Right forelimb (tissue), 1 donor: ENCODE measurements around the gene B4GALT5.
"Not testable (repeated sequence)": the region's sequence is repeated elsewhere in the genome, so short reads cannot be mapped to it uniquely, and the experiment has no call there.

Experiments
- DNase-seq: peaks from one replicate; pipeline ENCODE4 v3.0.0-alpha.2; 2018

B4GALT5 gene

DNA sequence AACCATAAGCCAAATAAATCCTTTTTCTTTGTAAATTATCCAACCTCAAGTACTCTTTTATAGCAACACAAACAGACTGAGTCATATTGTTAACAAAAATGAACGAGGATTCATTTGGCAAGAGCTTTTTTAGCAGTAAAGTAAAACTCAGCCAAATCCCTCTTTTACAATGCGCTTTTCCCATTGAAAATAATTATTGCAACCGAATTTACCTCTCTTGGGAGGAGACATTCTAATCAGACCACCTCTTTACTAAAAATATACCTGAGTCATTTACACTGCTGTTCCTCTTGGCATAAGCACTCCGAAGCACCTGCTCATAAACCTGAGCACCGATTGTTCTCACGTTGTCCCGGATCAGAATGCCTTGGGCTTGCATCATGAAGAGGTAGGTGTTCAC, 57.4 kb downstream of the B4GALT5 start:
- no peak for DNase-seq

DNA sequence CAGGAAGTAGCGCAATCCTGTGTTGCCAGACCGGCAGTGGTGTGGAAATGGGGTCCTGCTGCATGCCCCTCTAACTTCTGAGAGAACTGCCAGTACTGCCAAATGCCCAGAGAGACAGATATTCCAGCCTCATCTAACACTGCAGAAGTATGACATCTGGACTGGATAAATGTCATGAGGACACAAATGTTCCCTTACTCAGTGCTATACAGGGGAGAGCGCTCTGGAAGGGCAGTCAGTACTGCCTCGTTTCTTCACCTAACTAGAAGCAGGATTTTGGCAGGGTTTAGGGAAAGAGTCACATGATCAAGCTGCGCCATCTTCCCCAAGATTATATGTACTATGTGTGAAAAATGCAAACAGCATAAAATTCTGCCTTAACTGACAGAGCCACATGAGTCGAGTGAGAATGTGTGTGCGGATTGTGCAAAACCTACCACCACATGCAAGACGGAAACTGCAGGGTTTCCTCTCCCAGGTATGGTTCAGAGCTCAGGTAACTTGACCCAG, 59.7 kb downstream of the B4GALT5 start:
- no peak for DNase-seq

DNA sequence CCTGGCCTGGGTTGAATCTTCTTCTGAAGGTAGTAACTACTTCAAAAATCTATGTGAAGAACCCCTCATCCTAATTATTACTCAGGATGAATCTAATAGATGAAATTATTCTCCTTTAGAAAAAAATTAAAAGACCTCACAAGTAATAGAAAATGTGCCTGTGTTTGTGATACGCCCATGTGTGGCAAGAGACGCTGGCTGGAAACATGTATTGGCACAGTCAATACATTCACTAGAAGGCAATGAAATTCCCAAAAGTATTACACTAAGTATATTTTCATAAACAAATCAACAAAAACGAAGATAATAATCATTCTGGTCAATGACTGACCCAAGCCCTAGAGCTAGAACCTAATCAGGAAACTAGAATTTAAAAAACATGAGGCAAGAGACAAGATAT, 64.0 kb downstream of the B4GALT5 start:
- DNase-seq = no peak

DNA sequence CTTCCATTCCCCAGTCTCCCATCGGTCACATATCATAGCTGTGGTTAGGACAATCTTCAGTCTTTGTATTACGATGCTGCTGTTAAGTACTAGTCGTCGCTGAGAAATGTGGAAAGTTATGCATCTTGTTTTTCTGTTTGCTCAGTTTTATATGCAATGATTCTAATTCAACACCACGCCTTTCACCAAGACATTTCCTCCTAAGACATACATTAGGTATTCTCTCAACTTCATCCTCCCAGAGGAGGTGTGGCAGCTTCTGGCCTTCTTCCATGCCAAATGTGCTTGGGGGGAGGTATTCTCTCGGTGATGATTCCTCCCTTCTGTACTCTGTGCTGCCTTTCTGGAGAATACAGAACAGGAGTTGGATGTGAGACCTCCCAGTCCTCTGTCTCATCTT, 66.1 kb downstream of the B4GALT5 start:
- no peak for DNase-seq

DNA sequence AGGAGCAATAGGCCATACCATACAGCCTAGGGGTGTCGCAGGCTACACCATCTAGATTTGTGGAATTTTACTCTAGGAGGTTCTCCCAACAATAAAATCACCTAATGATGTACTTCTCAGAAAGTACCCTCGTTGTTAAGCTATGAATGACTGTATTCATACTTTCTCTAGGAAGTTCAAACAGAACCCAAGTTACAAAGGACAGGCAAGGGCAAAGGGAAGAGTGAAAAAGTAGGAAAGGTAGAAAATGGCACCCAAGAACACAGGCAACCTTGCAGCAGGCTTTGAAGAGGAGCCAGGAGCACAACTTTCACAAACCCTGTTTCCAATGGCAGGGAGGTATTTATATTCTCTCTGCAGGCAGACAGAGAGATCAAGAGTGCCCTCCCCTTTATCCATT, 67.2 kb downstream of the B4GALT5 start:
- no peak for DNase-seq

DNA sequence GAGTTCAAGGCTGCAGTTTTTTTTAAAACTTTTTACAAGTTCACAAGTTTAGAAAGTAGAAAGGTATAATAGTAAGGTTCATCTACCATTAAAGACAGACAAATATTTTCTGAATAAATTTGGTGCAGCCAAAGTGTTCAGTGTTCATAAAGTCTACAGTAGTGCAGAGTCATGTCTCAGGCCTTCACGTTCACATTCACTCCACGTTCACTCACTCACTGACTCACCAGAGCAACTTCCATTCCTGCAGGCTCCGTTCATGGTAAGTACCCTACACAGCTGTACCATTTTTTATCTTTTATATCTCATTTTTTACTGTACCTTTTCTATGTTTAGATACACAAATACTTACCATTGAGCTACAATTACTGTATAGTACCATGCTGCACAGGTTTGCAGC, 67.6 kb downstream of the B4GALT5 start:
- DNase-seq = no peak

DNA sequence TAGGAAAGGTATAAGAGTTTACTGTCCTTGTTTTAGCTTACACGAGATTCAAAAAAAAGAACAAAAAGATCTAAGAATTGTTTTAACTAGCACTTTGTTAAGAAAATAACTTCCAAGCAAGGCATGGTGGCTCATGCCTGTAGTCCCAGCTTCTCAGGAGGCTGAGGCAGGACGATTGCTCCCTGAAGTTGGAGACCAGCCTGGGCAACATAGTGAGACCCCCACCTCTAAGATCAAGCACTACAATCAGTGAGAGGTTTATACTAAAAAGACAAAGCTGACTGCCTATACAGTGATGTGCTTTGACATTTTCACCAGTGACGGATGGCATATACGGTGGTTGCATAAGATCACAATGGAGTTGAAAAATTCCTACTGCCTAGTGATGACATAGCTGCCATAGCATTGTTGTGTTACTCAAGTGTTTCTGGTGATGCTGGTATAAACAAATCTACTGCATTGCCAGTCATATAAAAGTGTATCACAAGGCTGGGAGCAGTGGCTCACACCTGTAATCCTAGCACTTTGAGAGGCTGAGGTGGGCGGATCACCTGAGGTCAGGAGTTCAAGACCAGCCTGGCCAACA, 68.6 kb downstream of the B4GALT5 start:
- no peak for DNase-seq

DNA sequence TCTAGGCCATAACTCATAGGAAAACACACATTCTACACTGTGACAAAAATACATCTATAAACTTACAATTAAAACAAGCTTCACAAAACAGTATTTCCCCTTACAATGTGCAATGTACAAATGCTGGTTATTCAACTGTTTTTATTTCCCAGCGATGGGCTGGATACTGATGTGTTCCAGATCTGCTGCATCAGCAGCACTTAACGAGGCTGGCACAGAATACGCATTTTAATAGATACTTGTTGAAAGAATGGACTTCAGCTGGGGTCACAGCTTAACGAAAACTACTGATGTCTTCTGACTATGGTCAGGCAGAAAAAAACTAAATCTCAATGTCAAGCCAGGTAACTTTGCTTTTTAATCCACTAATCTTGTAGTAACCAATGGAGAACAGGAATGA, 70.9 kb downstream of the B4GALT5 start:
- DNase-seq = no peak

DNA sequence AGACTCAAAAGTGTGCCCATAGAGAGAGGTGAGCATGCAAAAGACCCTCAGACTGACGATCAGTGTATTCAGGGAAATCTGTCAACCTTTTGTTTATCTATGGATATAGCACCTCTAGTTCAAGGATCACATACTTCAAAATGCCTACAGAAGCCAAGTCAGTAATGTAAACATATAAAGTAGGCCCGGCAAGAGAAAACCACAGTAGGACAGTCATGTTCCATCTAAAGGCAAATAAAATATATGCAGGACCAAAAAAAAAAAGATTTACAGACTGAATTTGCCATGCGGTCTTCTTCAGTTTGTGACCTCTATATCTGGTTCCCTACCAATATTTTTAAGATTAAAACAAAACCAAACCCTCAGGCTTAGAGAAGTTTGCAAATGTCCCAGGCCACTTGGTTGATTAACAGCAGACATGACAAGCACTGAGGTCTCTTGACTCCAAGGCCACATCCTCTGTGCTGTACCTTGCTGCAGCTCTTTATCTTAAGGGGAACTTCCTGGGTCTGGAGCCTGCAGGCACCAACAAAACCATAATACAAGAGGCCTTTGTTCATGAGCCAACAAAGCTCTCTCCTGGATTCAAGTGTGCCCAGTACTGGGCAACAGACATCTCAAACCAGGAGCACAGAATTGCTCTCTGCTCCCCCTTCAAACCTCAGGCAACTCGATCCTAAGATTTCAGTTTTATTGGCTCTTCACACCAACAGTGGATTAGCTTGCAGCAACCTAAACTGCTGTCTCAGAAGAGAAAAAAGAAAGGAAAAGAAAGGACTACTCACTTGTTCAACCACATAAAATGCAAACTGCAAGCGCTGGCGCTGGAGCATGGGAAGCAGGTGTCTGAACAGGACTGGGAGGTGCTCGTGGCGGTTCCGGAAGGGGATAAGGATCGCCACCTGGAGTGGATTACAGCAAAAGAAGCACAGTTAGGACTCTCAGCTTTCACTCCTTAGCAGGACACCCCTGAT, 71.7 kb downstream of the B4GALT5 start:
- DNase-seq = no peak

DNA sequence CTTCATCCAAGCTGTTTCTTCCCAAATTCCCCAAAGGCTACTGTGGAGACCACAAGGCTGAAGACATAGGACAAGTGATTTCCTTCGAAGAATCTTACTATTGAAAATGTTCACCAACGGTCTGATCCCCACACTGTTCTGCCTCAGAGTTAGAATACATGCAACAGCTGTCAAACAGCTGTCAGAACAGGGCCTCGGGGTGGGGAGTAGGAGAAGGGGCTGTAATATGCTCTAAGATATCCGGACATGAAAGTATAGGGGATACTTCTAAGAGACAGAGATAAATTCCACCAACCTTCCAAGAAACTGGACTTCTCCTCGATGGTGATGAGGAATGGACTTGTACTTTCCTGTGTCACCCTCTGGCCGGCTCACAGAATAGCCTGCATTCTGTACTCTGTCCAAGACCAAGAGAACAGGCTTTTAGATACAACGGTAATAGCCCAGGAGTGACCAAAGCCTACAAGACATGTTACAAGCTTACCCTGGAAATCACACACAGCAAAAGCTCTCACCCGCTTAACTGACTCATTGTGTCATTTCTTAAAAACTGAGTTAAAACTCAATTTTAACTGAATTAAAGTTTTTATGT, 76.5 kb downstream of the B4GALT5 start:
- DNase-seq = no peak

DNA sequence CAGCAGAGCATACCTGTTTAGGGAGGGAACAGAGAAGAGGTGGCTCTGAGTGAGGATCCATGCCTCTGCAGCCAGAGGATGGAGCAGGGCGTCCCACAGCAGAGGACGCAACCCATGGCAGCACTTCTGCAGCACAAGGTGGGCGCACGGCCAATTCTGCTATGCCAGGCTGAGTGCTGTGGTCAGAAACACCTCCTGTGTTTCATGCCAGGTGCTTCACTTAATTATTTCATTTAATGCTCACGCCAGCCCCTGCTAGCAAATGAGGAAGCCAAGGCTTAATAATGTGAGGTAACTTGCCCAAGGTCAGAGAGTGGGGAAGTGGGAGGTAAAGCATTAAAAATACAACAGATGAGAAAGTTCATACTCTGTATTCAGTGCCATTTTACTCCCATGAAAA, 77.2 kb downstream of the B4GALT5 start:
- no peak for DNase-seq

DNA sequence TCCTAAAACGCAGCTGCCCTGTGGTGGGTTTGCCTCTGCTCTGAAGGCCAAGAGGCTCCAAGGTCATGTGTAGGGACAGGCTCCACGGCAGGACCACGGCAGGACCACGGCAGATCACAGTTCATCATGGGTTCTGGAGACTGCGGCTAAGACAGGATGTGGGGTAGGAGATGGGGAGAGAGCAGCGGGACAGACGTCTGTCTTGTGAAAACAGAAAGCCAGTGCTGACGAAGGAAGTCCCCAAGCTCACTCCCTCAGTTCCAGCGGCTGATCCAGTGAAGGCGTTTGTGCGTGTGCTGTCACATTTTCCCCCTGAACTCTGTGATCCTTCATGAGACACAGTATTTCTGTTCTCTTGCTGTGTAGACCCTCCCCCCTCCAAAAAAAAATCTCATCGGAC, 77.8 kb downstream of the B4GALT5 start:
- no peak for DNase-seq

DNA sequence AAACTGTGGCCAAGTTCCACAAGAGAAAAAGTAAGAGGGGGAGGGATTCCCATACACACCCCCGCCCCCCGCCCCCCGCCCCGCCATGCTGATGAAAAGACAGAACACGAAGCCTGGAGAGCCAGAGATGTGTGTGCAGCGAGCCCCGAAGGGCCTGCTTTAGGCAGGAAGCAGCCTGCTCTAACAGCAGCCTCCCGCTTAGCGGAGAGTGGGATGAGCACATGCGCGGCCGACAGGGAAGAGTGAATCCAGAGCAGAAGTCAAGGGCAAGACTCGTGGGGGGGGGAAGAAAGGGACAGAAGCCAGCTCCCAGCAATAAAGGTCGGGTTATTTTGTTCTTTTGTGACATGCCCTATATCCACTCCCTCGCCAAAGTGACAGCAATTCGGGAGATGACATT, 78.5 kb downstream of the B4GALT5 start:
- DNase-seq = no peak

DNA sequence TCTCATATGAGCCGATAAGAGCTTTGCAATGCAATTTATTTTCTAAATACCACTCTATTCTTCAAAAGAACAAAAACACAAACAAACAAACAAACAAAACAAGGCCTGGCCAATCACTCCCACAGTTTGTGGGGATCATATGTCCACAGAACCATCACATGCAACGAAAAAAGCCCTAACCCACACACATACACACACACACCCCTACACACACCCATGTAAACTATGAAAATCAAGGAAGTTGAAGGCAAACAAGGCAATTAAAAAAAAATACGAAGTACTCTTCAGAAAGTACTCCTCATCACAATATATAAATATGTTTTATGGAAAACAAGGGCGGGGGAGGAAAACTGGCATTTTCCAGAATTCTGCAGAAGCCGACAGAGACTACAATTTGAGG, 79.6 kb downstream of the B4GALT5 start:
- DNase-seq = no peak

DNA sequence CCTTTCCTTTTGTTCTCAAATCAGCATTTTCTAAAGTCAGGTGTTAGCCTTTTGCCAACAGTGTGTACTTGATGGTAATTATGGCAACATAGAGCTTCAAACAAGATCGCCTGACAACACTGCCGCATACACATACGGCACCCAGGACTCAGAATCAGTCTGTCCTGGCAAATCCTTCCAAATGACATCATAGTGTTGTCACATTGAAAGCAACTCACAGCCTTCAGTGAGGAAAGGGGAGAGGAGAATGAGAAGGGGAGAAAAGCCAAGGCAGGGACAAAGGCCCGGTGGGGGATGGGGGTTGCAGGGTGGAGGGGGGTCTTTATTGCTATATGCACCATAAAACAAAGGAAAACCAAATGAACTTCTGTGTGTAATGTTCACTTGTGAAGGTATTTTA, 80.0 kb downstream of the B4GALT5 start:
- DNase-seq = no peak

DNA sequence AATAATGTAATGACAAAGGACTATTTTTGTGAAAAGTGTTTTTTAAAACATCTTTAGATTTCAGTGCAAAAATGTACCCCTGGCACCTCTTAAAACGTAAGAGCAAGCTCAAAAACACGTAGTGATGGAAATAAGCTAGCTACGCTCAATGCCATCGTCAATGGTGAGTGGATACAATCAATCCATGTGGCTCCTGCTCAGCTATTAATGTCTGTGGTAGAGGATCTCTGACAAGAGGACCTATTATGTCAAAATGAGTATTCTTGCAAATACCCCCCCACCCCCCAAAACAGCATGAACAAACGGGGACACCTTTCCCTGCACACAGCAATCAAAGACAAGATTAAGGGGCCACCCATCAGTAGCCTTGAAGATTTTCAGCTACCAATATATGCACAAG, 80.7 kb downstream of the B4GALT5 start:
- no peak for DNase-seq

DNA sequence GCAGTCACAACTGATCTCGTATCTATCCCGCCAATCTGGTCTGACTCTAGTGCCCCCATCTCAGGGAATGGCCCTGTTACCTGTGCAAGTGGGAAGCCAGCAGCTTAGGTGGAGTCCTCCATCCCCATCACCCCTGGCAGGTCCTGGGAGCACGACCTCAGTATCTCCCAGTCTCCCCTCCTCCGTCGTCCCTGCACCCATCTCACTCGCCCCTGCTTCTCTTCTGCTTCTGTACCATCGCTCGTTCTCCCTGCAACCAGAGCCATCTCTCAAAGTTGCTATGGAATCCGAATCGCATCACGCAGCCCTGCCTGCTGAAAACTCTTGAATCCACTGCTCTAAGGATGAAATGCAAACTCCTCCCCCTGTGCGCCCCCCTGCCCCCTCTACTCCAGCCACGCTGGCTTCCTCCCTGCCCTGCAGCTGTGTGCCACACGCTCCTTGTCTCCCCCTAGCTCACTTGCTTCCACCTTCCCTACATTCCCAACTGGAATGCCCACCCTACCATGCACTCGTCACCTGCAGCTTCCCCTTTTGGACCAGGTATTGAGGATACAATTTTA, 81.7 kb downstream of the B4GALT5 start:
- no peak for DNase-seq

DNA sequence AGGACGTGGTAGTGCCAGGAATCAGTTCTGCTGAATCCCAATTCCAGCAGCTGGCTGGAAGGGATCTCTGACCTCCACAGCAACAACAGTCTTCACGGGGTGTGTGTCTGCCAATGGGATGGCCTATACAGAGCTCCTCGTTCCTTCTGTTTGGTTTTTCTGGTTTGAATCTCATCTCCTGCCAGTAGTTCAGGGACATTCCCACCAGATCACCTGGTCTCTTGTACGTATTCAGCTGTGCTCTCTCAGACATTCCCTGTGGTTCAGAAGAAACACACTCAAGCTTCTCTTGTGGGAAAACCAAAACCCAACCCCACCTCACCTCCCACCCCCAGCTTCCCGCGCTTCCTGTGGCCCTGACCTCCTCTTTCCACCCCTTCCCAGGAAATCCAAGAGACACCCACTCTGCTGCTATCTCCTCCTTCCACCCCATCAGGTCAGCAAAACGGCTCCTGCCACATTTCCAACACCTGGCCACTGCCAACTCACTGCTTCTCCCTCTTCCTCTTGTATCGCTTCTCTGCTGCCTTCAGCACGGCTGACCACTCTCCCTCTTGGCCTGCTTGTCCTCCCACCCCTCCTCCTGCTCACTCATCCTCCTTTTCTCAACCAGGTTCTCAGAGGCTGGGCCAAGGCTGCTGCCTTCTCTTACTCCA, 82.5 kb downstream of the B4GALT5 start:
- DNase-seq = no peak

DNA sequence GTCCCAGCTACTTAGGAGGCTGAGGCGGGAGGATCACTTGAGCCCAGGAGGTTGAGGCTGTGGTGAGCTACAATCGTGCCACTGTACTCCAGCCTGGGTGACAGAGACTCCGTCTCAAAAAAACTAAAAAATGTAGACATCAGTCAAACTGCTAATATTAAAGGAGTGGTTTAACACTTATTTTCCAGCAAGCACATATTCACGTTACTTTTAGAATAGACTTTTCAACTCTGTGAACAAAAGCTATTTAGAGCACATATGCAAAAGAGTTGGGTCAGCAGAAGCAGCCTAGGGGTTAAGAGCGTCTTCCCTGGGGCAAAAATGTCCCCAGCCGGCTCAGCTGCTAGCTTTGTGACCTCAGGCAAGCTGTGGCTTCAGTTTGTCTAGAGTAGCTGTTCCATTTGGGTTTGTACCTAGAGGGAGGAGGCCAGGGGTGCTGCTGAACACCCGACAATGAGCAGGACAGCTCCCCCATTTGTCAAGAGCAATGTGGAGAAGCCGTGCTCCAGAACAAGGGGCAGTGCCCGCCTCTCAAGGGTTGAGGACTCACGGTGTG, 83.2 kb downstream of the B4GALT5 start:
- no peak for DNase-seq

DNA sequence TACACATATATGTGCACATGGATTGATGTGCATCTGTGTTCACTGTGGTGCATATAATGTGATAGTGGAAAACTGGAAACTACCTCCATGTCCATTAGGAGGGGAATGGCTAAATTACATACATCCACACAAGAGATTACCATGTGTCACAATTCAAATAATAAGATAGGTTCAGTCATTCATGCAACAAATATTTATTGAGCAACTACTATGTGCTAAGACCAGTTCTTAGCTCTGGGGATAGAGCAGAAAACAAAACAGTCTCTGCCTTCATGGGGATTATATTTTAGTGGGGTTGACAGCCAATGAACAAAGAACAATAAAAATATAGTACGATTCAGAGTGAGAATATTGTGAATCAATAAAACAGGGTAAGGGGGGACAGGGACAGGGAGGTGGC, 84.1 kb downstream of the B4GALT5 start:
- DNase-seq = no peak

DNA sequence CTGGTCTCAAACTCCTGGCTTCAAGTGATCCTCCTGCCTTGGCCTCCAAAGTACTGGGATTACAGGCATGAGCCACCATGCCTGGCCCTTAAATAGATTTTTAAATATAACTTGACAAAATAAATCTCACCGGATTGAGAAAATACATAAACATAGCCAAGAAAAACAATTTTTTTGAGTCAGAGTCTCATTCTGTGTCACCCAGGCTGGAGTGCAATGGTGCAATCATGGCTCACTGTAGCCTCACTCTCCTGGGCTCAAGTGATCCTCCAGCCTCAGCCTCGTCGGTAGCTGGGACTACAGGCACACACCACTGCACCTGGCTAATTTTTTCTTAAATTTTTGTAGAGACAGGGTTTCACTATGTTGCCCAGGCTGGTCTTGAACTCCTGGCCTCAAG, 85.4 kb downstream of the B4GALT5 start:
- not testable (repeated sequence) for DNase-seq

DNA sequence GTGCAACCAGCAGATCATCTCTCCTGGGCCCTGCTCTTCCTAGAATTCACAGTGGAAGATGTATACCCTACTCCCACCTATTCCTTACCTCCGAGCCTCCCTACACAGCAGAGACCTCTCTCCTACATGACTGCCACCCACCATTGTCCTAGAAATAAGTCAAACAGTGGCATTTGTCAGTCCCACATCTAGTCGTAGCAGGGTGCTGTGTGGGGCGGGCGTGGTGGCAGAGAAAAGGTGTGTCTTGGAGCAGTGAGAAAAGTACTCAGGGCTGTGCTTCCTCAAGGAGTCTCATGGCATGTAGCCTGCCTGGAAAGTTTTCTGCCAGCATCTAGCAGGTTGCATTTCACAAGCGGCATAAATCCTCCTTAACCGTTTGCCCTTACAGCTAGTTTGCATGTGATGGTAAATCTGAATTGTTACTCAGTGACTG, 86.3 kb downstream of the B4GALT5 start:
- no peak for DNase-seq

DNA sequence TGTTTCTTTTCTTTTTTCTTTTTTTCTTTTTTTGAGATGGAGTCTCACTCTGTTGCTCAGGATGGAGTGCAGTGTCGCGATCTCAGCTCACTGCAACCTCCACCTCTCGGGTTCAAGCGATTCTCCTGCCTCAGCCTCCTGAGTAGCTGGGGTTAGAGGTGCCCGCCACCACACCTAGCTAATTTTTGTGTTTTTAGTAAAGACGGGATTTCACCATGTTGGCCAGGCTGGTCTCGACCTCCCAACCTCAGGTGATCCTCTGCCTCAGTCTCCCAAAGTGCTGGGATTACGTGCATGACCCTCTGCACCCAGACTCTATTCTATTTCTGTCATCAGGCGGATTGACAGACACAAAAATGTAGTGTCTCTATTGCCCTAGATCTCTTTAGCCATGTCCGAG, 88.7 kb downstream of the B4GALT5 start:
- not testable (repeated sequence) for DNase-seq
